ENCODE measurements around the gene PCYOX1L. TPM values are rescaled to one million over a fixed set of nuclear protein-coding genes. Genes with fewer than 3 reads are reported as not detected.

Gene PCYOX1L
- polyA plus RNA-seq, 2 of the 4 experiments (the other 2 are of a cell fraction): 2.1 to 6.7 TPM

DNA sequence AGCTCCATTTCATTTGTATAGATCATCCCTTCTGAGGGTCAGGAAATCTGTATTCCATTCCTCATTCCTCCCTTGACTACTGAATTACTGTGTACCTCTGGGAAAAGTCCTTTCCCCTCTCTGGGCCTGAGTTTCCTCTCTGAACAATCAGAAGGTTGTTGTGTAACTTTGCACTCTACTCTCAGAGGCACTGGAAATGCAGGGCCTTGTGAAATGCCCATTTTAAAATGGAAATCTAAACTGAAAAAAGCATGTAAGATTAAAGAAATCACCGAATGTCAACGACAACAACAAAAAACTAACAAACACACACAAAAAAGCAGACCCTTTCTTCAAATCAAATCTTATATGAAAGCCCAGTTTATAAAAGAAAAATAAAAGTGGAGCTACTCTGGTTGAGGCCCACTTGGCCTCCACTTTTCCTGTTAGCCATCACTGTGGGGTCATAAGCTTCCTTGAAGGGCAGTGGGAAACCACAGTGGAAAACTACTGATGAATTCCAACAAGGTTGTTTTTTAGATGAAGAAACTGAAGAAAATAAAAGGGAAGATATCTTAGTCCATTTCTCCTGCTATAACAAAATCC, 34.1 kb upstream of the PCYOX1L start:
- Histone ChIP-seq H3K27ac (no peak overlapping the region; a peak in 1 of 6 replicates), H3K4me2 (no peak overlapping the region), H3K4me3 (no peak overlapping the region), H3K9me3 (no peaks in the 10 kb centered on the region), H3K4me1 (peaks cover 25% of the 10 kb centered on the region)
- FAIRE-seq (no peak), DNase-seq (ENCODE audit: low read depth in 1 of 2, low spot score in 1 of 2) (no peak), ATAC-seq (no peak)
- CTCF ChIA-PET: interaction anchor here (0.8 to 21.3 kb wide), 7 partner anchors 9 to 313 kb away, joined by 3 to 275 read pairs (median 3); partner anchors contain the start of gene IL17B
- WGBS (ENCODE audit: missing lambda C conversion rate): 94% methylated on average over 2 of the region's 2 CpGs
- TF ChIP-seq MAZ (IDR thresholded peaks at IDR 0.05; ENCODE audit: borderline replicate concordance, low read depth, low read length) (no peak), POLR2AphosphoS2 (conservative IDR thresholded peaks at IDR 0.05; ENCODE audit: low read length) (no peak), NR3C1 (IDR thresholded peaks at IDR 0.05) (no peak), CHD4 (IDR thresholded peaks at IDR 0.05; ENCODE audit: borderline replicate concordance) (no peak), ZC3H11A (IDR thresholded peaks at IDR 0.05) (no peak), POLR2A (IDR thresholded peaks at IDR 0.05; ENCODE audit: low read length) (no peak), ZNF302 (CRISPR knock-in tag; IDR thresholded peaks at IDR 0.05) (no peak), CBX8 (IDR thresholded peaks at IDR 0.05) (no peak), GATA3 (IDR thresholded peaks at IDR 0.05; ENCODE audit: borderline replicate concordance) (no peak), SMC3 (IDR thresholded peaks at IDR 0.05) (no peak), FOSL2 (IDR thresholded peaks at IDR 0.05) (no peak), FOSL2 (CRISPR knock-in tag; IDR thresholded peaks at IDR 0.05) (no peak)
- TF ChIP-seq, protein P1, sequence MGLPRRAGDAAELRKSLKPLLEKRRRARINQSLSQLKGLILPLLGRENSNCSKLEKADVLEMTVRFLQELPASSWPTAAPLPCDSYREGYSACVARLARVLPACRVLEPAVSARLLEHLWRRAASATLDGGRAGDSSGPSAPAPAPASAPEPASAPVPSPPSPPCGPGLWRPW (IDR thresholded peaks at IDR 0.05): no peak
- POLR2A ChIA-PET: interaction anchor here (1.7 kb wide), 1 partner anchor 21 kb away, joined by 5 read pairs; the partner anchor contains the start of gene GRPEL2

GRCh38 chr5:149324641-149325040, 33.2 kb upstream of the PCYOX1L start:
- H3K4me1 ChIP-seq: peaks cover 27% of the 10 kb centered on the region
- ATAC-seq (no peak), DNase-seq (ENCODE audit: low read depth in 1 of 2, low spot score in 1 of 2) (no peak), FAIRE-seq (no peak)
- no peak for TF ChIP-seq ESRRA (IDR thresholded peaks at IDR 0.05; ENCODE audit: borderline replicate concordance, low read length)
- no peak for TF ChIP-seq HOXB13 (CRISPR knock-in tag; IDR thresholded peaks at IDR 0.05; ENCODE audit: low read depth)
- no peak for TF ChIP-seq NR3C1 (IDR thresholded peaks at IDR 0.05)
- TF ChIP-seq PBX3 (IDR thresholded peaks at IDR 0.05): no peak
- no peak for TF ChIP-seq CBX2 (IDR thresholded peaks at IDR 0.05; ENCODE audit: borderline replicate concordance, low read depth)
- no peak for TF ChIP-seq GATA3 (IDR thresholded peaks at IDR 0.05; ENCODE audit: borderline replicate concordance)
- no peak for TF ChIP-seq CBX8 (IDR thresholded peaks at IDR 0.05)
- no peak for TF ChIP-seq HEYL (CRISPR knock-in tag; IDR thresholded peaks at IDR 0.05)
- TF ChIP-seq, protein P1 (IDR thresholded peaks at IDR 0.05): no peak
- TF ChIP-seq JUNB (IDR thresholded peaks at IDR 0.05): no peak
- no peak for TF ChIP-seq POLR2A (IDR thresholded peaks at IDR 0.05; ENCODE audit: low read length)
- no peak for TF ChIP-seq ZFP36 (IDR thresholded peaks at IDR 0.05; ENCODE audit: borderline replicate concordance, partially characterized antibody)
- TF ChIP-seq JUN (IDR thresholded peaks at IDR 0.05): no peak
- TF ChIP-seq EP300 (IDR thresholded peaks at IDR 0.05): no peak
- H3K9me3 ChIP-seq: no peaks in the 10 kb centered on the region
- ChIA-PET POLR2A (interaction anchor here (0.8 kb wide), 1 partner anchor 21 kb away, joined by 3 read pairs; the partner anchor contains the start of gene GRPEL2), CTCF (interaction anchor here (0.6 to 21.3 kb wide), 7 partner anchors 7 to 252 kb away, joined by 3 to 275 read pairs (median 5); partner anchors contain the start of gene IL17B)
- no peak overlapping the region for H3K4me3 ChIP-seq
- H3K4me2 ChIP-seq: no peak overlapping the region
- WGBS (ENCODE audit: missing lambda C conversion rate): 100% methylated on average over 2 of the region's 2 CpGs
- H3K27ac ChIP-seq: peak overlapping the region; percentile 3 to 5; a peak in 1 of 6 replicates

- DNase-seq (ENCODE audit: low read depth in 1 of 2, low spot score in 1 of 2) (no peak), FAIRE-seq (no peak), ATAC-seq (no peak)
- Histone ChIP-seq H3K4me3 (no peak overlapping the region), H3K4me1 (peaks cover 25% of the 10 kb centered on the region), H3K27ac (peak overlapping the region; percentile 3 to 35; a peak in 2 of 6 replicates), H3K4me2 (no peak overlapping the region), H3K9me3 (no peaks in the 10 kb centered on the region)
- ChIA-PET CTCF (interaction anchor here (0.6 to 21.3 kb wide), 6 partner anchors 8 to 252 kb away, joined by 3 to 275 read pairs (median 5); partner anchors contain the start of gene IL17B), POLR2A (interaction anchor here (0.8 kb wide), 1 partner anchor 20 kb away, joined by 3 read pairs; the partner anchor contains the start of gene GRPEL2)
- no peak for TF ChIP-seq ZFP36 (IDR thresholded peaks at IDR 0.05; ENCODE audit: borderline replicate concordance, partially characterized antibody)
- TF ChIP-seq HOXB5 (CRISPR knock-in tag; IDR thresholded peaks at IDR 0.05): no peak
- TF ChIP-seq, protein P2, sequence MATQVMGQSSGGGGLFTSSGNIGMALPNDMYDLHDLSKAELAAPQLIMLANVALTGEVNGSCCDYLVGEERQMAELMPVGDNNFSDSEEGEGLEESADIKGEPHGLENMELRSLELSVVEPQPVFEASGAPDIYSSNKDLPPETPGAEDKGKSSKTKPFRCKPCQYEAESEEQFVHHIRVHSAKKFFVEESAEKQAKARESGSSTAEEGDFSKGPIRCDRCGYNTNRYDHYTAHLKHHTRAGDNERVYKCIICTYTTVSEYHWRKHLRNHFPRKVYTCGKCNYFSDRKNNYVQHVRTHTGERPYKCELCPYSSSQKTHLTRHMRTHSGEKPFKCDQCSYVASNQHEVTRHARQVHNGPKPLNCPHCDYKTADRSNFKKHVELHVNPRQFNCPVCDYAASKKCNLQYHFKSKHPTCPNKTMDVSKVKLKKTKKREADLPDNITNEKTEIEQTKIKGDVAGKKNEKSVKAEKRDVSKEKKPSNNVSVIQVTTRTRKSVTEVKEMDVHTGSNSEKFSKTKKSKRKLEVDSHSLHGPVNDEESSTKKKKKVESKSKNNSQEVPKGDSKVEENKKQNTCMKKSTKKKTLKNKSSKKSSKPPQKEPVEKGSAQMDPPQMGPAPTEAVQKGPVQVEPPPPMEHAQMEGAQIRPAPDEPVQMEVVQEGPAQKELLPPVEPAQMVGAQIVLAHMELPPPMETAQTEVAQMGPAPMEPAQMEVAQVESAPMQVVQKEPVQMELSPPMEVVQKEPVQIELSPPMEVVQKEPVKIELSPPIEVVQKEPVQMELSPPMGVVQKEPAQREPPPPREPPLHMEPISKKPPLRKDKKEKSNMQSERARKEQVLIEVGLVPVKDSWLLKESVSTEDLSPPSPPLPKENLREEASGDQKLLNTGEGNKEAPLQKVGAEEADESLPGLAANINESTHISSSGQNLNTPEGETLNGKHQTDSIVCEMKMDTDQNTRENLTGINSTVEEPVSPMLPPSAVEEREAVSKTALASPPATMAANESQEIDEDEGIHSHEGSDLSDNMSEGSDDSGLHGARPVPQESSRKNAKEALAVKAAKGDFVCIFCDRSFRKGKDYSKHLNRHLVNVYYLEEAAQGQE (IDR thresholded peaks at IDR 0.05): no peak
- TF ChIP-seq NPAS2 (CRISPR knock-in tag; IDR thresholded peaks at IDR 0.05; ENCODE audit: borderline replicate concordance): no peak
- TF ChIP-seq FOSL2 (IDR thresholded peaks at IDR 0.05): no peak
- no peak for TF ChIP-seq FOSL2 (CRISPR knock-in tag; IDR thresholded peaks at IDR 0.05)
- no peak for TF ChIP-seq HOXB13 (CRISPR knock-in tag; IDR thresholded peaks at IDR 0.05; ENCODE audit: low read depth)
- no peak for TF ChIP-seq HOXA7 (CRISPR knock-in tag; IDR thresholded peaks at IDR 0.05)
- no peak for TF ChIP-seq POLR2AphosphoS2 (conservative IDR thresholded peaks at IDR 0.05; ENCODE audit: low read length)
- TF ChIP-seq TP53 (CRISPR knock-in tag; IDR thresholded peaks at IDR 0.05): no peak
Observed at GRCh38 chr5:149325166-149325735, 32.6 kb upstream of the PCYOX1L start.
